ENCODE results near the gene IL10RA.

Gene IL10RA

GRCh38 chr11:118046964-118047700, 60.9 kb downstream of the IL10RA start:
- no peak for TF ChIP-seq POLR2A (IDR thresholded peaks at IDR 0.05; ENCODE audit: low read depth, low read length)
- FAIRE-seq (no peak), DNase-seq (ENCODE audit: insufficient read length, low spot score) (no peak)

GRCh38 chr11:118047749-118048148, 61.6 kb downstream of the IL10RA start:
- no peak for FAIRE-seq
- TF ChIP-seq POLR2A (IDR thresholded peaks at IDR 0.05; ENCODE audit: low read depth, low read length), result no peak
- no peak for DNase-seq (ENCODE audit: insufficient read length, low spot score)

GRCh38 chr11:118048472-118049370, 62.5 kb downstream of the IL10RA start:
- FAIRE-seq (no peak), DNase-seq (ENCODE audit: insufficient read length, low spot score) (no peak)
- TF ChIP-seq POLR2A (IDR thresholded peaks at IDR 0.05; ENCODE audit: low read depth, low read length), result no peak

- no peak for TF ChIP-seq POLR2A (IDR thresholded peaks at IDR 0.05; ENCODE audit: low read depth, low read length)
- FAIRE-seq (no peak), DNase-seq (ENCODE audit: insufficient read length, low spot score) (no peak)
These were observed 63.6 kb downstream of the IL10RA start for GRCh38 chr11:118049771-118050170.

- no peak for FAIRE-seq
- TF ChIP-seq POLR2A (IDR thresholded peaks at IDR 0.05; ENCODE audit: low read depth, low read length), result no peak
These were observed 64.2 kb downstream of the IL10RA start for GRCh38 chr11:118050208-118050891.

More at GRCh38 chr11:118050208-118050891, 64.2 kb downstream of the IL10RA start:
- DNase-seq (ENCODE audit: insufficient read length, low spot score), result no peak

All from H54 (cell line).